Activated CD4-positive, alpha-beta memory T cell treated with anti-CD3 and anti-CD28 coated beads, Interleukin-2, amount 10 ng/mL, durations not matched to agents 7 days and 5 days (primary cell): ENCODE data around the gene NANOS2. TPM values are rescaled to one million over a fixed set of nuclear protein-coding genes. Genes with fewer than 3 reads are reported as not detected.

ENCODE experiments used
- CTCF ChIA-PET: fragments of 350-600 bp; sonication (Branson Sonifier 250); formaldehyde crosslinking; loops from one replicate; lab custom pipeline; 2021; ENCODE audit warnings: antibody characterized with exemption, inconsistent platforms; lab: Charles Lee
- POLR2A ChIA-PET: fragments of 350-600 bp; sonication (Branson Sonifier 250); formaldehyde crosslinking; loops from one replicate; lab custom pipeline; 2021; ENCODE audit warnings: antibody characterized with exemption; lab: Charles Lee
- DNase-seq: peaks from one replicate; pipeline ENCODE4 v3.0.0-alpha.2; 2020
- H3K27ac Mint-ChIP-seq: one replicate; pipeline ENCODE4 v1.8.0; 2021; ENCODE audit warnings: mild to moderate bottlenecking, mixed read lengths
- H3K27me3 Mint-ChIP-seq: one replicate; pipeline ENCODE4 v1.8.0; 2021; ENCODE audit warnings: mixed read lengths
- H3K36me3 Mint-ChIP-seq: one replicate; pipeline ENCODE4 v1.8.0; 2021; ENCODE audit warnings: low read depth, mixed read lengths
- H3K4me1 Mint-ChIP-seq: one replicate; pipeline ENCODE4 v1.8.0; 2021; ENCODE audit warnings: mixed read lengths
- H3K4me3 Mint-ChIP-seq: one replicate; pipeline ENCODE4 v1.8.0; 2021; ENCODE audit warnings: mild to moderate bottlenecking, mixed read lengths
- H3K9me3 Mint-ChIP-seq: one replicate; pipeline ENCODE4 v1.8.0; 2021; ENCODE audit warnings: mixed read lengths
- total RNA-seq, 2 experiments: library from RNA; stranded (reverse); gene quantifications; one replicate each; pipeline ENCODE4 v1.2.3, GENCODE V29; 2021

The NANOS2 gene
- total RNA-seq, 2 experiments from 2014 or later = not detected

DNA sequence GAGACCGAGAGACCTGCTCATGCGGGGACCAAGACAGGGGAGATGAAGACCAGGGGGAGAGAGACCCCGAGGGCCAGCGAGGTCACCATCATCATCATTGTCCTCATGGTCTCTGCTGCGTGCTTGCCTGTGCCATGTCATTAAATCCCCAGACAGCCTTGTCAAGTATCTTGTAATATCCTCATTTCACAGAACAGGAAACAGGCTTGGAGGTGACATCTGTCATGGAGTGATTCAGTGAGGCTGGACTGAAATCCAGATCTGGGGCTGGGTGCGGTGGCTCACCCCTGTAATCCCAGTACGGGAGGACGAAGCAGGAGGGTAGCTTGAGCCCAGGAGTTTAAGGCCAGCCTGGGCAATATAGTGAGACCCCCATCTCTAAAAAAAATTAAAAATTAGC lies 5.9 kb upstream of the NANOS2 start:
- ChIA-PET CTCF (interaction anchor here (2.1 kb wide), 1 partner anchor 18 kb away, joined by 7 read pairs; the partner anchor contains the start of gene MYPOP), POLR2A (interaction anchor here (0.6 to 4.1 kb wide), 2 partner anchors 18 to 66 kb away, joined by 3 to 34 read pairs; partner anchors contain the start of gene MYPOP)
- Mint-ChIP-seq H3K27me3 (peaks cover 7% of the 10 kb centered on the region), H3K9me3 (no peaks in the 10 kb centered on the region), H3K36me3 (peaks cover 4% of the 10 kb centered on the region), H3K4me3 (peak overlapping the region; percentile 41), H3K4me1 (peaks cover 52% of the 10 kb centered on the region), H3K27ac (peak overlapping the region; percentile 65)
- peak; percentile 31 for DNase-seq

DNA sequence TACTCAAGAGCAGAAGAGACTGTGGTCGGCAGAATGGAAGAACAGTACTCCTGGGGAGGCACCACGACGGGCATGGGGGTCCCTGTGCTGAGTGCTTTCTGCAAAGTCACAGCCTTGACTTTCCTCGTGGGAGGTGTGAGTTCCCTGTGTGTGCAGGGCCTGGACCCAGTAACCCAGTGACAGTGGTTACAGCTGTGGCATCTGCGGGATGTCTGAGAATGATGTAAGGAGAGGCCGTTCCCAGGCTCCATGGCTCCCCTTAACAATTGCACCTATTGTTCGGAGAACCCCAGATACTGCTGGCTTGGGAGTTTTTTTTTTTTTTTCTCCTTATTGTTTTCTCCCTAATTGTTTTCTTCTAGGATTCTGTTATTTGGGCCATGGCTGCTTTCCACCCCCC lies 5.1 kb upstream of the NANOS2 start:
- Mint-ChIP-seq H3K4me1 (peaks cover 49% of the 10 kb centered on the region), H3K27ac (peak overlapping the region; percentile 35), H3K4me3 (no peak overlapping the region), H3K9me3 (no peaks in the 10 kb centered on the region), H3K36me3 (peaks cover 4% of the 10 kb centered on the region), H3K27me3 (peaks cover 4% of the 10 kb centered on the region)
- CTCF ChIA-PET = interaction anchor here (1.7 to 2.1 kb wide), 2 partner anchors 11 to 17 kb away, joined by 3 to 7 read pairs; partner anchors contain the start of gene MYPOP
- POLR2A ChIA-PET = interaction anchor here (0.6 to 4.1 kb wide), 3 partner anchors 18 to 61 kb away, joined by 3 to 34 read pairs (median 3); partner anchors contain the start of gene MYPOP
- DNase-seq = peak; percentile 26

DNA sequence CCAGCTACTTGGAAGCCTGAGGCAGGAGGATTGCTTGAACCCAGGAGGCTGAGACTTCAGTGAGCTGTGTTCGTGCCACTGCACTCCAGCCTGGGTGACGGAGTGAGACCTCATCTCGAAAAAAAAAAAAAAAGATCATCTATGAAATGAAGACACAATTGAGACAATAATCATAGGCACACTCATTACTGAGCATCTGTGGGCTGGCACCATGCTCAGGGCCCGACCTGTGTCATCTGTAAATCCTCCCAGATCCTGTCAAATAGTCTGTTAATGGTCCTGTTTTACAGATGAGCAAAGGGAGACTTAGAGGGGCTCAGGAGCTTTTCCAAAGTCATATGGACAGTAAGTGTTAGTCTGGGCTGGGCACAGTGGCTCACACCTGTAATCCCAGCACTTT lies 4.1 kb upstream of the NANOS2 start:
- Mint-ChIP-seq H3K27ac (peak overlapping the region; percentile 81), H3K4me1 (peaks cover 49% of the 10 kb centered on the region), H3K9me3 (no peaks in the 10 kb centered on the region), H3K4me3 (no peak overlapping the region), H3K27me3 (peaks cover 5% of the 10 kb centered on the region), H3K36me3 (peaks cover 4% of the 10 kb centered on the region)
- peak; percentile 30 for DNase-seq
- ChIA-PET POLR2A (interaction anchor here (0.7 to 4.1 kb wide), 3 partner anchors 9 to 870 kb away, joined by 3 to 34 read pairs (median 3); partner anchors contain the start of genes MYPOP and SLC1A5), CTCF (interaction anchor here (1.7 to 2.1 kb wide), 3 partner anchors 12 to 25 kb away, joined by 3 to 7 read pairs (median 7); partner anchors contain the start of gene MYPOP)

- Mint-ChIP-seq H3K4me3 (peak overlapping the region; percentile 35), H3K9me3 (no peaks in the 10 kb centered on the region), H3K27ac (peak overlapping the region; percentile 81), H3K27me3 (peaks cover 6% of the 10 kb centered on the region), H3K4me1 (peaks cover 50% of the 10 kb centered on the region), H3K36me3 (peaks cover 4% of the 10 kb centered on the region)
- DNase-seq = peak; percentile 36
- ChIA-PET CTCF (interaction anchor here (0.8 to 2.1 kb wide), 11 partner anchors 9 to 111 kb away, joined by 3 to 12 read pairs (median 4); partner anchors contain the start of genes CCDC61 and MYPOP), POLR2A (interaction anchor here (0.7 to 4.1 kb wide), 7 partner anchors 10 to 79 kb away, joined by 3 to 34 read pairs (median 3); partner anchors contain the start of genes CCDC61, IRF2BP1 and MYPOP)
Observed at GRCh38 chr19:45917421-45918091, 3.0 kb upstream of the NANOS2 start.

- POLR2A ChIA-PET = no interaction called here
Observed at GRCh38 chr19:45911291-45911690, 3.3 kb downstream of the NANOS2 start.

DNA sequence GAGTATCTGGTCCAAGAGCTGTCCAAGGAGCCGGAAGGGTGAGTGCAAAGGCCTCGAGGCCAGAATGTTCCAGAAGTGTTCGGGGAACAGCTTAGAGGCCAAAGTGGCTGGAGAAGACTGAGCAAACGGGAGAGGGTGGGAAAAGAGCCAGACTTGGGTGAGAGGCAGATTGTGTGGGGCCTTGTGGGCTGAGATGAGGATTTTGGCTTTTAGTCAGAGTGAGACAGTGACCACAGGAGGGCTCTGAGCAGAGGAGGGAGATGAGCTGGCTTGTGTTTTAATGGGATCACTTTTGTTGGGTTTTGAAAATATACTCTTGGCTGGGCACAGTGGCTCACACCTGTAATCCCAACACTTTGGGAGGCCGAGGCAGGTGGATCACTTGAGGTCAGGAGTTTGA lies 5.6 kb downstream of the NANOS2 start:
- Mint-ChIP-seq H3K4me1 (peaks cover 8% of the 10 kb centered on the region), H3K9me3 (no peaks in the 10 kb centered on the region), H3K27me3 (peaks cover 23% of the 10 kb centered on the region), H3K4me3 (no peak overlapping the region), H3K36me3 (no peaks in the 10 kb centered on the region), H3K27ac (no peak overlapping the region)
- CTCF ChIA-PET = interaction anchor here (2.3 kb wide), 1 partner anchor 8 kb away, joined by 7 read pairs; no protein-coding TSS in a partner anchor
- POLR2A ChIA-PET = no interaction called here
- DNase-seq = no peak

More at GRCh38 chr19:45911291-45911690, 3.3 kb downstream of the NANOS2 start:
- no peak for DNase-seq
- H3K27me3 Mint-ChIP-seq = peaks cover 23% of the 10 kb centered on the region
- H3K4me1 Mint-ChIP-seq = peaks cover 10% of the 10 kb centered on the region
- H3K9me3 Mint-ChIP-seq = no peaks in the 10 kb centered on the region
- CTCF ChIA-PET = no interaction called here
- no peak overlapping the region for H3K27ac Mint-ChIP-seq
- H3K36me3 Mint-ChIP-seq = no peaks in the 10 kb centered on the region
- no peak overlapping the region for H3K4me3 Mint-ChIP-seq

DNA sequence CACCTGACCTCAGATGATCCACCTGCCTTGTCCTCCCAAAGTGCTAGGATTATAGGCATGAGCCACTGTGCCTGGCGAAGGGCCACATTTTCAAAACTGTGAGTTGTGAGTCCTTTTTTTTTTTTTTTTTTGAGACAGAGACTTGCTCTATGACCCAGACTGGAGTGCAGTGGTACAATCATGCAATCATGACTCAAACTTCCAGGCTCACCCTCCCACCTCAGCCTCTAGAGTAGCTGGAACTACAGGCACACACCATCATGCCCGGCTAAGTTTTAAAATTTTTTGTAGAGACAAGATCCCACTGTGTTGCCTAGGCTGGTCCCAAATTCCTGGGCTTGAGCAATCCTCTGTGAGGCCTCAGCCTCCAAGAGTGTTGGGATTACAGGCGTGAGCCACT lies 8.4 kb downstream of the NANOS2 start:
- CTCF ChIA-PET = no interaction called here

GRCh38 chr19:45905011-45905410 lies 9.6 kb downstream of the NANOS2 start:
- no peak for DNase-seq
- no peak overlapping the region for H3K4me3 Mint-ChIP-seq
- ChIA-PET CTCF (no interaction called here), POLR2A (no interaction called here)
- H3K27ac Mint-ChIP-seq = no peak overlapping the region
- peaks cover 12% of the 10 kb centered on the region for H3K36me3 Mint-ChIP-seq
- H3K27me3 Mint-ChIP-seq = peaks cover 7% of the 10 kb centered on the region
- peaks cover 29% of the 10 kb centered on the region for H3K4me1 Mint-ChIP-seq
- H3K9me3 Mint-ChIP-seq = no peaks in the 10 kb centered on the region

More for the DNA sequence above, 8.4 kb downstream of the NANOS2 start:
- H3K36me3 Mint-ChIP-seq = peaks cover 3% of the 10 kb centered on the region
- POLR2A ChIA-PET = interaction anchor here (0.7 kb wide), 1 partner anchor 11 kb away, joined by 3 read pairs; no protein-coding TSS in a partner anchor
- DNase-seq = no peak
- H3K4me1 Mint-ChIP-seq = peaks cover 18% of the 10 kb centered on the region
- peaks cover 15% of the 10 kb centered on the region for H3K27me3 Mint-ChIP-seq
- H3K4me3 Mint-ChIP-seq = no peak overlapping the region
- H3K9me3 Mint-ChIP-seq = no peaks in the 10 kb centered on the region
- H3K27ac Mint-ChIP-seq = no peak overlapping the region

GRCh38 chr19:45902651-45903625 lies 11.6 kb downstream of the NANOS2 start:
- H3K36me3 Mint-ChIP-seq = peaks cover 25% of the 10 kb centered on the region
- ChIA-PET POLR2A (interaction anchor here (0.7 to 4.0 kb wide), 16 partner anchors 8 to 185 kb away, joined by 3 to 34 read pairs (median 6); partner anchors contain the start of genes CCDC61, IRF2BP1, NANOS2 and SIX5), CTCF (interaction anchor here (0.6 to 2.9 kb wide), 19 partner anchors 12 to 257 kb away, joined by 3 to 17 read pairs (median 6); partner anchors contain the start of genes CCDC61, FOXA3, IRF2BP1 and NANOS2)

GRCh38 chr19:45901912-45902650 lies 12.5 kb downstream of the NANOS2 start, which contains the start of gene MYPOP:
Gene MYPOP, minus strand, starts transcription at chr19:45902613. Its CDS starts 840 bp downstream, at chr19:45901773.
- peak within 1 kb of the TSS; percentile 82 for H3K27ac Mint-ChIP-seq
- no peak for DNase-seq
- H3K4me3 Mint-ChIP-seq = peak within 1 kb of the TSS; percentile 98
- H3K36me3 Mint-ChIP-seq = peaks cover 25% of the 10 kb centered on the region
- H3K27me3 Mint-ChIP-seq = no peaks in the 10 kb centered on the region
- ChIA-PET POLR2A (interaction anchor here (1.2 to 4.0 kb wide), 9 partner anchors 10 to 94 kb away, joined by 3 to 34 read pairs (median 12); partner anchors contain the start of genes CCDC61, IRF2BP1 and NANOS2), CTCF (interaction anchor here (0.7 to 2.9 kb wide), 14 partner anchors 13 to 256 kb away, joined by 3 to 17 read pairs (median 7); partner anchors contain the start of genes CCDC61, FOXA3, IRF2BP1 and NANOS2)
- H3K9me3 Mint-ChIP-seq = no peaks in the 10 kb centered on the region
- H3K4me1 Mint-ChIP-seq = peaks cover 26% of the 10 kb centered on the region

More at GRCh38 chr19:45902651-45903625, 11.6 kb downstream of the NANOS2 start:
- peak; percentile 100 for DNase-seq
- H3K9me3 Mint-ChIP-seq = no peaks in the 10 kb centered on the region
- peak overlapping the region; percentile 82 for H3K27ac Mint-ChIP-seq
- peaks cover 2% of the 10 kb centered on the region for H3K27me3 Mint-ChIP-seq
- peaks cover 26% of the 10 kb centered on the region for H3K4me1 Mint-ChIP-seq
- H3K4me3 Mint-ChIP-seq = peak overlapping the region; percentile 98

DNA sequence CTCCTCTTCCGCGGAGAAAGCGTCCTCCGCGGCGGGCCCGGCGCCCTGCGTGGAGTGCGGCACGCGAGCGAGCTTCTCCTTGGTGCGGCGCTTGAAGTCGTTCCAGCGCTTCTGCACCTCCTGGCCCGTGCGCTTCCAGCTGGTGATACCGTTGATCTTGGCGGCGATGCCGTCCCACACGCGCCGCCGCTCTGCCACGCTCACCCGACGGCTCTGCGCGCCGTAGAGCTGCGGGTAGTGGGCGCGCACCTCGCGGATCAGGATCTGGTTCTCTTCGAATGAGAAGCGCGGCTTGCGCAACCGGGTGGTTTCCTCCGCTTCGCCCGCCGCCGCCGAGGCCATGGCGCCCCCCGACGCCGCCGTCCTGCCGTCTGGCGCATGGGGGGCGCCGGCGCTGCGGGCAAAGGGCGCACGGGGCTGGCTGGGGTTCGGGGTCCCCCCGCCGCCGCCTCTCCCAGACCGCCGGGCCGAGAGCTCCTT lies 13.1 kb downstream of the NANOS2 start:
- no peak overlapping the region for H3K27ac Mint-ChIP-seq
- CTCF ChIA-PET = interaction anchor here (0.9 to 2.9 kb wide), 3 partner anchors 15 to 132 kb away, joined by 4 to 12 read pairs (median 6); partner anchors contain the start of genes IRF2BP1 and SIX5
- H3K36me3 Mint-ChIP-seq = peaks cover 25% of the 10 kb centered on the region
- POLR2A ChIA-PET = interaction anchor here (1.6 to 4.0 kb wide), 5 partner anchors 9 to 94 kb away, joined by 5 to 34 read pairs (median 16); partner anchors contain the start of genes CCDC61 and IRF2BP1
- no peaks in the 10 kb centered on the region for H3K9me3 Mint-ChIP-seq
- H3K4me3 Mint-ChIP-seq = peak overlapping the region; percentile 51
- no peaks in the 10 kb centered on the region for H3K27me3 Mint-ChIP-seq
- peak; percentile 44 for DNase-seq
- H3K4me1 Mint-ChIP-seq = peaks cover 26% of the 10 kb centered on the region
